NCI-H226 (cell line): ENCODE measurements around the gene P3H2.
A peak's percentile ranks its signal among the peaks of the same experiment; 100 is the strongest.
"Not testable (repeated sequence)": the region's sequence is repeated elsewhere in the genome, so short reads cannot be mapped to it uniquely, and the experiment has no call there.

Experiments
- DNase-seq: peaks from one replicate; pipeline ENCODE4 v3.0.0-alpha.2; 2015

Gene P3H2

DNA sequence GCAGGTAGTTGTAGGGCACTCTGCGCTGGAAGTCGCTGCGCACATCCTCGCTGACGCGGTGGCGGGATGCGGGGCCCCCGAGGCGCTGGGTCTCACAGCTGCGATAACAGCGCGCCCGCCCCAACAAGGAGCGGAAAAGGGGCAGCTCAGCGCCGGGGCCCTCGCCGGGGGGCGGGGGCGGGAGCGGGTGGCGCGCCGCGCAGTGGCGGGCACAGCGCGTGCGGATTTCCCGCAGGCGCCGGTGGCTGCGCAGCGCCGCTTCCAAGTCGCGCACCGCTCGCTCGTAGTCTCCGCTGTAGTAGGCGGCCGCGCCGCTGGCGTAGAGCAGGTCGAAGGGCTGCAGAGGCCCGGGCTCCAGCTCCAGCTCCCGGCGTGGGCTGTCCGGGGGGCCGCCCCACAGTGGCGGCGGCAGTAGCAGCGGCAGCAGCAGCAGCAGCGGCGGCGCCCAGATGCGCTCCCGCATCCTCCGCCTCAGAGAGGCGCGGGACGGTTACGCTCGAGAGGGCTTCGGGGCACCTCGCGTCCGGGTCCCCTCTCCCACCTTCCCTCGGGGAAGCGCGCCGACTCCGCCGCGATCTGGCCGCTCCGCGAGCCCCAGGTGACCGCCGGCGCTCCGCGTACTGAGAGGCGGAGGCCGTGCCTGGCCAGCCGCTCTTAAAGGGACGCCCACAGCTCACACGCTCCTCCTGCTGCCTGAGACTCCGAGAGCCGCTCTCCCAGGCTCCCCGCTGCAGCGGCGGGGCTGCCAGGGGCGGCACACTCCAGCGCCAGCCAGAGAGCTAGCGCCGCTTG is at the start of gene P3H2:
P3H2 (minus strand) TSS at position 629 of the 792 bp plus-strand sequence; CDS start at position 463, 166 bp downstream.
- peak; percentile 92 for DNase-seq

- no peak for DNase-seq
Observed at GRCh38 chr3:190169877-190170276, 49.2 kb upstream of the P3H2 start.

DNA sequence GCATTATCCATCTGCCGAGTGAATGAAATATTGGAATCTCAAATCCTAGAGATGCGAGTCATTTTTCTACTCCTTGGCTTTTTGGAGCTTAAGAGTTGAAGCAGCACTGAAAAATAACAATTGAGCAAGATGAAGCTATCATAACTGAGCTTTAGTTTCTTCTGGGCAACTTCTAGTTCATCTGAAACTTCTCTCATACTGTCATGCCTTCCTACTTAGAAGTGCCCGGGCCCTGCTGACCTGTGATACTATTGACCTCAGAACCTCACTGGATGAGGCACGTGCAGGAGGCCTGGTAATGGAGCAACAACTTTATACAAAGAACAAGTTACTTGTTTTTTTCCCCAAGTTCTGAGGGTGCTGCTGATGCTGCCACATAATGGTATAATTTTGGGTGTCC is 48.5 kb upstream of the P3H2 start:
- no peak for DNase-seq

- DNase-seq, result no peak
Observed at GRCh38 chr3:190167936-190168680, 47.4 kb upstream of the P3H2 start.

DNA sequence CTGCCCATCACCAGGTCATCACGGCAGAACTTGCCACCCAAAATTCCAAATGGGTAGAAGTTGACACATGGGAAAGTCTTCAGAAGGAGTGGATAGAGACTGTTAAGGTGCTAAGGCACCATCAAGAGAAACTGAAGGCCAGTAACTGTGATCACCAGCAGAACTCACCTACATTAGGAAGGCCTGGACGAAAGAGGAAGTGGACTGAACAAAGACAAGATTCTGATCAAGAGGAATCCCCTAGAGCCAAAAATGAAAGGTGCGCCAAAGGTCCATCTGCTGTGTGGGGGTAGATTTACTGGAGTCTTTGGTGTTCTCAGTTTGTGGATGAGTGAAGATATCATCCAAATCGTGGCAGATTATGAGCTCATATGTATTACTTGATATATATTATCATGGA is 46.3 kb upstream of the P3H2 start:
- DNase-seq, result no peak

DNA sequence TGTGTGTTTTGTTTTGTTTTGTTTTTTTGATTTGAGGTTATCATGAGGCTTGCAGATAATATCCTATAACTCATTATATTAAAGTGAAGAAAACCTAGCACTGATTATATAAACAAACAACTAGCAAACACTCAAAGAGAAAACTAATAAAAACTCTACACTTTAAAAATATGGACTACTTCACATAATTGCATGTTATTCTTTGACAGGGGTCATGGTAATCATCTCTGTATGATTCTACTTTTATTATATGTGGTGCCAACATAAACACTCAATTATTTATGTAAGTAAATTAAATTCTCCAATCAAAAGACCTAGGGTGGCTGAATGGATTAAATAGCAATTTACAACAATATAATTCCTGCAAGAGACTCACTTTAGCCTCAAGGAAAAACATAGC is 44.6 kb upstream of the P3H2 start:
- no peak for DNase-seq

DNA sequence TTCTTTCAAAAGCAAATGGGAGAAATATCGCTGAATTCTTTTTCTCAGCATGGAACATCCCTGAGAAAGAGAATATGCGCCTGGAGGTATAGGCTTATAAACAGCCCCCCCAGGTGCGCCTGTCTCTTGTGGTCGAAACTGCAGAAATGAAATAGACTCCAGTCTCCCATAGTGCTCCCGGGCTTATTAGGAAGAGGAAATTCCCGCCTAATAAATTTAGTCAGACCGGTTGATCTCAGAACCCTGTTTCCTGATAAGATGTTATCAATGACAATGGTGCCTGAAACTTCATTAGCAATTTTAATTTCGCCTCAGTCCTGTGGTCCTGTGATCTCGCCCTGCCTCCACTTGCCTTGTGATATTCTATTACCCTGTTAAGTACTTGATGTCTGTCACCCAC is 41.3 kb upstream of the P3H2 start:
- DNase-seq, result not testable (repeated sequence)

GRCh38 chr3:190159902-190160435 is 39.3 kb upstream of the P3H2 start:
- no peak for DNase-seq

DNA sequence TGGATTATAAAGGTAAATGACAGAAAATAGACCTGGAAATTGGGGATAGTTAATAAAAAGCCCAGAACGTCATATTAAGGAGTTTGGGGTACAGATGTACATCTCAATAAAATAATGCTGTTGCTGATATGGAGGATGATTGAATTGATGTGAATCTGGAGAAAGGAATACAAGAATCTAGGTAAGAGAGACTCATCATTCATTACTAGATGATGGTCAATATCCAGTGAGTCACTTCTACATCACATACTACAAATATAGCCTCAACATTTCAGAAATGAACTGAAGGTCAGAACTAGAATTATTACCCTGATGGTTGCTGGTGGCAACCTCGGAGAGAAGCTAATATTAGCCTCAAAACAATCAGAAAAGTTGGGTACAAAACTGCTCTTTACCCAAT is 37.6 kb upstream of the P3H2 start:
- no peak for DNase-seq

DNA sequence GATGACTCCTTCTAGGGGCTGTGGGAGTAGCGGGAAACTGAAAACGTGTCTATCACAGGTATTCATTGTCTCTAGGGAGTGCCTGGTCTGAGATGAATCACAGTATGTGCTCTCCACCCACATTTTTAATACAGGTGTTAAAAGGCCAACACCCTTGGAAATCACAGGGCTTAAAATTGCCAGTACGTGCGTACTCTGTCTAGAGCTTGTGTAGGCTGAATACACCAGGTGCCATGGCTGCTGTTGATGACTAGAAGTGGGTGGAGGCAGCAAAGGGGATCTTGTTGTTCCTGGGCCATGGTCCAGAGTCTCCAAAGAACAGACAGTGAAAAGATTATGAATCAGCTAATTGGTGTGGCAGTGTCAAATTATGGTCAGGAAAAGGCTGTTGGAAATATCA is 35.1 kb upstream of the P3H2 start:
- DNase-seq, result peak; percentile 31

- DNase-seq, result no peak
Observed at GRCh38 chr3:190150681-190151080, 30.0 kb upstream of the P3H2 start.

- not testable (repeated sequence) for DNase-seq
Observed at GRCh38 chr3:190149830-190150619, 29.3 kb upstream of the P3H2 start.

- not testable (repeated sequence) for DNase-seq
Observed at GRCh38 chr3:190144793-190145192, 24.1 kb upstream of the P3H2 start.

DNA sequence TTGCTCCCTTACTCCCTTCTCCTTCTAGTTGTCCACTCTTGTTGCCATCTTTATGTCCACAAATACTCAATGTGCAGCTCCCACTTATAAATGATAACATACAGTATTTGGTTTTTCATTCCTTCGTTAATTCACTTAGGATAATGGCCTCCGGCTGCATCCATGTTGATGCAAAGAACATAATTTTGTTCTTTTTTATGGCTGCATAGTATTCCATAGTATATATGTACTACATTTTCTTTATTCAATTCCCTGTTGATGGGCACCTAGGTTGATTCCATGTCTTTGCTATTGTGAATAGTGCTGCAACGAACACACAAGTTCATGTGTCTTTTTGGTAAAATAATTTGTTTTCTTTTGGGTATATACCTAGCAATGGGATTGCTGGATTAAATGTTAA is 21.3 kb upstream of the P3H2 start:
- DNase-seq, result no peak

- DNase-seq, result no peak
Observed at GRCh38 chr3:190139365-190139764, 18.7 kb upstream of the P3H2 start.

DNA sequence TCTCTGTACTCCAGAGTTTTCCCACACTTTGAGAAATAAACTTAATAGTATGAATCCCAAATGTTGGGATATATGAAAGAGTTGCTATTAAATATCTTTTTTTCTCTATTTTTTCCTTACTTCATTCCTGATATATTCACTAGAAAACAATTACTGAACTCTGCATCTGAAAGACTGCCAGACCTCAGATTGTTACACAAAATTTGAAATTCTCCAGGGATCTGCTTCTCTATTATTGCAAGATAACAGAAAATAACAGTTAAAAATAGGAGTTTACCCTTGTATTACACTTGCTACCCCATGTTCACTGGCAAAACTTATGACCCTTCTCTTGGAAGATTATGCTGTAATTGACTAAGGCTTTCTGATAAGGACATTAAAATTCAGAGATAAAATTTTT is 11.7 kb upstream of the P3H2 start:
- DNase-seq, result no peak

DNA sequence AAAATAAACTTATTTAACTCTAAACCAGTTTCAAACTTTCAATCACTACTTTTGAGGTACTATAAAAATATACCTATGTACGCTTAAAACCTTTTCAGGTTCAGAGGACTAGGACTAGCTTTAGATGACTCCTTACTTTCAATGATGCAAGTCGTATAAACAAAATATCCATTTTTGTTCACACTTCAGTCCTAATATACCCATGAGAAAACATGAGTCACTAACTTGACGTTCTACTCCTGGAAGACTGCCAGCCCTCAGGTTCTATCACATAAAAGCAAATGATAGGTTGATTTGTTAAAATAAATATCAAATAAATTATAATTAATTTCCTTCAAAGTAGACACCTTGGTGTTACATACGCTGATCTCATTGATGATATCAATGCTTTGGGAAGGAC is 10.6 kb upstream of the P3H2 start:
- DNase-seq, result peak; percentile 70

- DNase-seq, result no peak
Observed at GRCh38 chr3:190130696-190131095, 10.0 kb upstream of the P3H2 start.

GRCh38 chr3:190130037-190130436 is 9.3 kb upstream of the P3H2 start:
- DNase-seq, result peak; percentile 32

DNA sequence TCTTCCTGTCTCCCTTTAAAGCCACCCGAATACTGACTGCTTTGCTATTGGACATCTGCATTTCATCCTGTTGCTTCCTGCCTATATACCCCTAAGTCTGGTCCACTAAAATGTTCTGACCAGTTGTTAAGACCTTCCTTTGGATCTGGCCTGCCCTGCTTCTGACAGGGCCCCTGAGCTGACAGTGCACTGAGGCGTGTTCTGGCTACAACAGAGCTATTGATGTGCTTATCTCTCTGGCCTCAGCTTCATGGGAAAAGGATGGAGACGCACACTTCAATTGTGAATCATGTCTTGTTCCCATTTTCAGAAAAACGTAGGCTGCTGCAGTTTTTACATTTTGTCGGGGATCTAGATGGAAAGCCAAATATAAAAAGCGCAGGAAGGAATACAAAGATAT is 7.1 kb upstream of the P3H2 start:
- no peak for DNase-seq

GRCh38 chr3:190127195-190127594 is 6.5 kb upstream of the P3H2 start:
- DNase-seq, result no peak

GRCh38 chr3:190125436-190126068 is 4.9 kb upstream of the P3H2 start:
- no peak for DNase-seq

- no peak for DNase-seq
Observed at GRCh38 chr3:190124067-190124466, 3.4 kb upstream of the P3H2 start.
